GM18861 (cell line): ENCODE results near the gene NTRK2.
A peak's percentile ranks its signal among the peaks of the same experiment; 100 is the strongest.

Source experiments
- ATAC-seq: cut with Tn5 transposase; IDR thresholded peaks from one replicate; pipeline ENCODE4 v1.9.1; 2021; ENCODE audit not compliant: unreplicated experiment

NTRK2 gene

DNA sequence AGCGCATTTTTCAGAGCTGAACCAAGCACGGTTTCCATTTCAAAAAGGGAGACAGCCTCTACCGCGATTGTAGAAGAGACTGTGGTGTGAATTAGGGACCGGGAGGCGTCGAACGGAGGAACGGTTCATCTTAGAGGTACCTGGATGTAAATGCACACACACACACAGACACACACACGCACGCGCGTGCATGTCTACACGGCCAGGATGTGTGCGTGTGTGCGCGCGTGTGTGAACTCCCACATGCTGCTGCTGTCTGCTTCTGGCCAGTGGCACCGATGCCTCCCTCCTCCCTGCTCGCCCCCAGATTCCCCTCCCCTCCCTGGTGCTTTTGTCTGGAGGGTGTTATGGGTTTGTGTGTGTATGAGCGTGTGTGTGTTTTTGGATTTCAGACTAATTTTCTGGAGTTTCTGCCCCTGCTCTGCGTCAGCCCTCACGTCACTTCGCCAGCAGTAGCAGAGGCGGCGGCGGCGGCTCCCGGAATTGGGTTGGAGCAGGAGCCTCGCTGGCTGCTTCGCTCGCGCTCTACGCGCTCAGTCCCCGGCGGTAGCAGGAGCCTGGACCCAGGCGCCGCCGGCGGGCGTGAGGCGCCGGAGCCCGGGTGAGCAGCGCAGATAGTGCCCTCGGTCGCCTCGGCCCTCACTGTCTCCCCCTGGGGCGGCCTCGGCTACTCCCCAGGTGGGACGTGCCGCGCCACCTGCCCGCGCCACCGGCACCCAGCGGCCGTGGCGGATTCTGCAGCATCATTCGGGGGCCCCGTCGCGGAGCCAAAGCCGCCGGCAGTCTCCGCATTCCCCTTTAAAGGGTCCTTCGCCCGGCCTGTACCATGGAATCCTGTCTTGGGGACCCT, at the start of gene NTRK2:
TSS of gene NTRK2 (plus strand) at position 442 of the 850 bp plus-strand sequence. CDS start 1,020 bp downstream, outside the sequence.
- no peak for ATAC-seq

DNA sequence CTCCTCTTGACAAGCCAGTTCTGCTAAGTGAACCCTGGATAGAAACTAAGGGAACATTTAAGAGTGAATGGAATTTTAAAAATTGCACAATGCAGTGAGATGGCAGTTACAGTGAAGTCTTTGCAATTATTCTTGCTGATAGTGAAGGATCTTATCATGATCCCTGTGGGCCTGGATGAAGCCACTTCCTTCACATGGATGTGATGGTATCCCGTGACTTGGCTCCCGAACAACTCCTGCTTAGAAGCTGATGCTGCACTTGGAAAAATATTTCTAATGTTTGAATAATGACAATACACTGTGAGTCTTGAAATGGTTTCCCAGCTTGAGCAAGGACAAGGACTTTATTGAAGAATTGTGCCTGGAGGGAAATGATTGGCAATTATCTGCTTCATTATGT, 49.2 kb upstream of the NTRK2 start:
- no peak for ATAC-seq

DNA sequence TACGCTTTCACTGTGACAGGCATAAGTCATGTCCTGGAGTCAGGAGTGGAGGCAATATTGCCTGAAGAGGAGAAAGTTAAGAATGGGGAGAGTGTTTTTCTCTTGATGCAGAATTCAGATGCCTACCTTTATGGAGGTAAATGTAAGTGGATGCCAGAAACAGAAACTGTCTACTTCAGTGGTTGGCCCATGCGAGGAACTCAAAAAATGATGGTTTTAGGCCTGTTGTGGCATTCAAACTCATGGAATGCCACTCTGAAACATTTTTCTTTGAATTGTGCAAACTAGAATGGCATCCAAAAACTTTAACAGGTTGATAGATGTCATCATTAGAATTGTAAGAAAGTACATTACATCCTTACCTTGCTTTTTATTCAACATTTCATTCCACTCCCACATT, 47.7 kb upstream of the NTRK2 start:
- no peak for ATAC-seq

DNA sequence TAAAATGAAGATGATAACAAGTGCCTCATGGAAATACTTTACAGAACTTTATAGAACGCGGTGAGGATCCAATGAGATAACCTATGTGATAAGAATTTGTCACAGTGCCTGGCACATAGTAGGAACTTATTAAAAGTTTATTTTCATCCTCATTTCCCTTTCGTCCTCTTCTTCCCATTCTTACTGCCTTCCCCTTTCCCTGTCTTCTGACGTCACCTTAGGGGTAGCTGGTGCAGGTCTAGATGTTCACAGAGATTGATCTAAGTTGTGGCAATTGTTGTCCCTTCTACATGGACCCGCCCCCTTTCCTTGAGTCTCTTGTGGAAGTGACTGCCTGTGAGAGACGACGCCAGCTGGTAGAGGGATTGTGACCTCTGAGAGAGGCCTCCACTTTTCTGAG, 46.5 kb upstream of the NTRK2 start:
- ATAC-seq, result no peak

DNA sequence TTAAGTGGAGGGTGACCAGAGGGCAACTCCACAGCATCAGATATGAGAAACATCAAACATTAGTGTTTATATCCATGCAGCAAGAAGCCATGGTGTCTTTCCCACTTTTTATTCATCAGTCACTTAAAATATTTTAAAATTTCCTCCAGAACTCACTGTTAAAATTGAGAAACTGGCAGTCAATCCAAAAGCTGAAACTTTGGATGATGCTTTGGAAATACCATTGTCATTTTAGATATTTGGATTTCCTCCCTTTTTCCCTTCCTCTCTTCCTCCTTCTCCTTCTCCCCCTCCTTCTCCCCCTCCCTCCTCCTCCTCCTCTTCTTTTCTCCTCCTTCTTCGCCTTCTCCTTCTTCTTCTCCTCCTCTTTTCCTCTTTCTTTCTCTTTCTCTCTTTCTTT, 33.1 kb upstream of the NTRK2 start:
- no peak for ATAC-seq

DNA sequence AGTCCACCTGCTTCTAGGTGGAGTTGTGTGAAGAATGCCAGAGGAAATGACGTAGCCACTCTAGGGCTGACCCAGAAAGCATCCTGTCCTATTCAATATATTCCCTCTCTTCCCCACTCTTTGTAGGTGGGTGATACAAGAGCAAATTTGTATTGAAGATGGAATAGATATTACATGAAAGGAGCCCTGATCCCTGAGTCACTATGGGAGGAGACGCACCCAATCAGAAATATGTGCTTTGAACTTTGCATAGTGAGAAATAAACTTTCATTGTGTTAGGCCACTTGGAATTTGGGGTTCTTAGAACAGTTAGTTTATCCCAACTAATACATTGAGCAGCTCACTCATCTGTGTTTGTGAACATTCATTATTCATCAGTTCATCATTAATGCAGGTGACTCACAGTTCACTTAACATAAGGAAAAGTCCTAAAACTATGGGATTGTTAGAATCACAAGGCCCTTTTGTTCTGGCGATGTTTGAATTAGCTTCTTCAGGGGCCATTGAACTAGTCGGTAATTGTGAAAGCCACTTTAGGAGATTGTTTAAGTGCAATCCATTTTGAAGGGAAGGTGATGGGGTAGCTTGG, 26.9 kb upstream of the NTRK2 start:
- no peak for ATAC-seq

DNA sequence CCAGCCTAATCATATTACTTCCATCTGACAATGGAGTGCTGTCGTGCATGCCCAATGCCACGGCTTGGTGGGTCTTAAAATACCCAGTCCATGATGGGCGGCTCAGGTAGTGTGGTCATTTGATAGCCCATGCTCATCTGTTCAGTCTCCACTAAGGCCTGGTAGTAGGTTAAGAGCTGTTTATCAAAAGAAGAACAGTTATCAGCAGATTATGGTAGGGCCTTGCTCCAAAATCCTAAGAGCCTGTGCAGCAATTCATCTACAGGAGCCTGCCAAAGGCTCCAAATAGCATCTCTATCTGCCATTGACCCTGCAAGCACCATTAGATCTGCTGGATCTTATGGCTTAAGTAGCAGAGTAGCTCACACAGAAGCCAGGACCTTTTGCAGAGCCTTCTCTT, 21.8 kb upstream of the NTRK2 start:
- ATAC-seq, result no peak

DNA sequence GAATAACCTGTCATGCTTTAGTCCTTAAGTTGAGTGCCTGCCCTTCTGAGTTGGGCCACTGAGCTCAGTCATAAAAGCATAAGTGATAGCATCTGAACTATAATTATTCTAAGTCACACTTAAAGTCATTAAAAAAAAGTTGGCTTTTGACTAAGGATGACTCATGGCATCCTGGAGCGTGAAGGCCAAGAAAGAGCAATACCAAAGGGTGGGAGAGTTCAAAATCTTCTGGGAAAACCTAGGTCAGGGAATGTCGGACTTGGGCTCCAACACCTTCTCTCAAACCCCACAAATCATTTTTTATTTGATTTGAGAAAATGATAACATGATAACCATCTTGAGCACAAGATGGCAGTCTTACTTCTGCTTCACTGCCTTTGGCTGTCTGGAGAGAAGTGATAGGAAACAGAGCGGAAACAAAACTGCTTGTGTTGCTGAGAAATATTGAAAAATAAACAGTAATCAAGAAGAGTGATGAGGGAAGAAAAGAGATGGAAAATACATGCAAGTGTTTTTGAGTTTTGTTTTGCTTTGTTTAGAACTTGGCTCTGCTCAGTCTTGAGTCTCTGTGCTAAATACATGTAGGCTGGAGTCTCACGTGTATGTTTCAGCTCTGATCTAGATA, 16.9 kb upstream of the NTRK2 start:
- ATAC-seq, result no peak

DNA sequence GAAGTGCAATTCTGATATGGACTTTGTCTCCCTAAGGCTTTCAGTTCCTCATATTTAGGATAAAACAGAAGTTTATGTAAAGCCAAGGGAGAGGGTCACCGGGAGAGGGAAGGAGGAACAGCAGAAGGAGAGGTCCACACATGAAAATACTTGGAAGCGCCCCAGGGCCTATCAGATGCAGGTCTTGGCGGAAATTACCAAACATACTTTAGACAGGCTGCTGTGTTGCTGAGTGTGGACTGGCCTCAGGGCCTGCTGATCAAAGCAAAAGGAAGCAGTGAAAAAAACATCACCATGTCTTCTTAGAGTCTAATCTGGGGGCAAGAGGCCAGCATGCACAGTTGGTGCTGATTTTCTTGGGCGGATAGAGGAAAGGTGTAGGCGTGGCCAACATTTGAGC, 14.1 kb upstream of the NTRK2 start:
- ATAC-seq, result no peak

DNA sequence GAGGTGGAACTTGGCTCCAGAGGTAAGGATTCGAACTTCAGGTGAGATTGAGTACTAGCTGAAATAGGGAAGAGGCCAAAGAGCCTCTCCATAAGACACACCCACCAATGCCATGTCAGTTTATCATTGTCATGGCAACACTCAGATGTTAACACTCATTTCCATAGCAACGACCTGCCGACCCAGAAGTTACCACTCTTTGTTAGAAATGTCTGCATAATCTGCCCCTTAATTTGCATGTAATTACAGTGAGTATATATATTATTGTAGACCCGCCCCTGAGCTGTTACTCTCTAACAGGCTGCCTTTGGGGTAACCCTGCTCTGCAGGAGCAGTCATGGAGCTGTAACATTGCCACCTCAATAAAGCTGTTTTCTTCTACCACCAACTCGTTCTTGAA, 10.2 kb upstream of the NTRK2 start:
- no peak for ATAC-seq

DNA sequence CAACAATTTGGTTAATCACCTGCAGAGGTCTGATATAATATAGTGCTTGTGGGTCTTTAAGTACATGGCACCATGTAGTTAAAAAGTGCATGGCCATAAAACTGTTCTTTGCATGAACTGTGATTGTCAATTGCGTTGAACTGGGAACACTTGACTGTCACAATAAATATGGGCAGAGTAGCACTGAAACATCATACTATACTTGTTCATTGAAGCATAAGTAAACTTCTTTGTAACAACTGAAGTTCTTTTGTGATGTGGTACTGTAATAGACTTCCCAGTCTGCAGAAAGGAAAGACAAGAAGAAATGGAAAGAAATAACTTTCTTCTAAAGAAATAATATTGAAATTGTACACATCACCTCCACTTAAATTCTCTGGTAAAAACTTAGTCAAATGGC, 9.8 kb upstream of the NTRK2 start:
- no peak for ATAC-seq

DNA sequence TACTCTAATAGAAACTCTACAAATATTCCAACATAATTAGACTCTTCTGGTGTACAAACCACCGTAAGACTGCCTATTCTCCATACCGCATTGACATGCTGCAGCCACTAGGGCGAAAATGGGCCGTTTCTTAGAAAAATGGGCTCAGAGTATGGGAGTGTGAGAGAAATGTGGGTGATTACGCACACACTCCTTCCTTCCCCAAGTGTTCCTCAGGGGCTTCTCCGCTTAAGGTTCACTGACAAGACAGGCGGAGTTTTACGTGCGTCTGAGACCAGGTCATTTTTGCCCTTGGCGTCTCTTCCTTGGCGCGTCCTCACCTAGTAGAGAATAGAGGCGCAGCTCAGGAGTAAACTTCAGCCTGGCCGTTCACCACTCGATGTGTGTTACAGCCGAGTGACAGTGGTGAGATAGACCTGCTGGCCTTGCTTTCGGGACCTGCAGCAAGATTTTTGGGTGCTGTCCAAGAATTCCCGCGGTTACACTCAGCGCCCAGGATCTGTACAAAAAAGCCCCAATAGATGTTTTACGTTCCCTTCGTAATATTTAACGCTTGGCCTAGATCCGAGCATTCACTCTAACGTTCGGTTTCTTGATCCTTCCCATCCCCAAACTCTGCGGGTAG, 1.8 kb upstream of the NTRK2 start:
- peak; percentile 47 for ATAC-seq

DNA sequence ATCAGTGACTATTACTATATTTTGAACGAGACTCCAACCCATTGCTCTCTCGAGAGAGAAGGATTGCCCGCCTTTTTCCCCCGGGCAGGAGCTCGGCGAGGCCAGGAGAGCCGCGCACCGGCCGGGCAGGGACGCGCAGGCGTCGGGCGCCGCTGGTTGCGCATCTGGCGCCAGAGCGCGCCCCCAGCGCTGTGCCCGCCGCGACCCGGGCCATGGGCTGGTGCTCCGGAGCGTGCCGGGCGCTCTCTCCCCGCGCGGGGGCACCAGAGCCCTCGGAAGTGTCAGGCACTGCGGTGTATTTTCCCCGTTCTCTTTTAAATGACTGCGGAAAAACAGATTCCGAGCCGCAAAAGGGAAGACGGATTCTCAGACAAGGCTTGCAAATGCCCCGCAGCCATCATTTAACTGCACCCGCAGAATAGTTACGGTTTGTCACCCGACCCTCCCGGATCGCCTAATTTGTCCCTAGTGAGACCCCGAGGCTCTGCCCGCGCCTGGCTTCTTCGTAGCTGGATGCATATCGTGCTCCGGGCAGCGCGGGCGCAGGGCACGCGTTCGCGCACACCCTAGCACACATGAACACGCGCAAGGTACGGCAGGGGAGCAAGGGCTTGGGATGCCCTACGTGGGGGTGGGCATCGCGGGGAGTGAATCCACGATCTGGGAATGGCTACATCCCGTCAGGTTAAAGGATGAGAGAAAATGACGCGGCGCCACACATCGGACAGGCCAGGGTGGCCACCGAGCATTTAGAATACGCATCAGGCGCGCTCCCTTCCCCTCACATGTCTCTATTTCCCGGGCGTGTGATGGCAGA, 1.1 kb upstream of the NTRK2 start:
- no peak for ATAC-seq

DNA sequence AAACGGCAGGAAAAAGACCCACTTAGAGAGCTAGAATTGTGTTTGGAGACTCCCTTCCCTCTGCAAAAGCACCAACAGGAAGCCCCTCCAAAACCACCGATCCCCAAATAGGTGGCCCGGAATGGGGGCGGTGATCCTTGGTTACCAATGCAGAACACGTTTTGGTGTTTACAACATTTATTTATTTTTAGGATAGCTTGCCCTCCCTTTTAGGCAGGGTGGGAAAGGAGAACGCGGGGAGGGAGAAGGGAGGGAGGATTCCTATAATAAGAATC, 579 bp upstream of the NTRK2 start:
- no peak for ATAC-seq

DNA sequence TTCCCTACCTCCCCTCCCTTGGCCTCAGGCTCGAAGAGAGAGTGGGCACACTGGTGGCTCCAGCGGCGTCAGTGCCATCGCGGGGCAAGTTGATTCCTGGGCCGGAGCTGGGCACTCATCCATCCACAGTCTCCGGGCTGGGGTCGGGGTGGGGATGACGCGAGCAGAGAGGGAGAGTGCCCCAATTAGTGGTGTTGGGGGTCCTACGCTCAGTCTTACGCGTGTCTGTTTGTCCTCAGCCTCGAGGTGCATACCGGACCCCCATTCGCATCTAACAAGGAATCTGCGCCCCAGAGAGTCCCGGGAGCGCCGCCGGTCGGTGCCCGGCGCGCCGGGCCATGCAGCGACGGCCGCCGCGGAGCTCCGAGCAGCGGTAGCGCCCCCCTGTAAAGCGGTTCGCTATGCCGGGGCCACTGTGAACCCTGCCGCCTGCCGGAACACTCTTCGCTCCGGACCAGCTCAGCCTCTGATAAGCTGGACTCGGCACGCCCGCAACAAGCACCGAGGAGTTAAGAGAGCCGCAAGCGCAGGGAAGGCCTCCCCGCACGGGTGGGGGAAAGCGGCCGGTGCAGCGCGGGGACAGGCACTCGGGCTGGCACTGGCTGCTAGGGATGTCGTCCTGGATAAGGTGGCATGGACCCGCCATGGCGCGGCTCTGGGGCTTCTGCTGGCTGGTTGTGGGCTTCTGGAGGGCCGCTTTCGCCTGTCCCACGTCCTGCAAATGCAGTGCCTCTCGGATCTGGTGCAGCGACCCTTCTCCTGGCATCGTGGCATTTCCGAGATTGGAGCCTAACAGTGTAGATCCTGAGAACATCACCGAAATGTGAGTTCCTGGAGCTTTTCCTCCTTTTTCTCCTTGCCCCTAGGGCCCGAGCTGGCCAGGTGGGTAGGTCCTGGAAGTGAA, 861 bp downstream of the NTRK2 start:
- no peak for ATAC-seq

DNA sequence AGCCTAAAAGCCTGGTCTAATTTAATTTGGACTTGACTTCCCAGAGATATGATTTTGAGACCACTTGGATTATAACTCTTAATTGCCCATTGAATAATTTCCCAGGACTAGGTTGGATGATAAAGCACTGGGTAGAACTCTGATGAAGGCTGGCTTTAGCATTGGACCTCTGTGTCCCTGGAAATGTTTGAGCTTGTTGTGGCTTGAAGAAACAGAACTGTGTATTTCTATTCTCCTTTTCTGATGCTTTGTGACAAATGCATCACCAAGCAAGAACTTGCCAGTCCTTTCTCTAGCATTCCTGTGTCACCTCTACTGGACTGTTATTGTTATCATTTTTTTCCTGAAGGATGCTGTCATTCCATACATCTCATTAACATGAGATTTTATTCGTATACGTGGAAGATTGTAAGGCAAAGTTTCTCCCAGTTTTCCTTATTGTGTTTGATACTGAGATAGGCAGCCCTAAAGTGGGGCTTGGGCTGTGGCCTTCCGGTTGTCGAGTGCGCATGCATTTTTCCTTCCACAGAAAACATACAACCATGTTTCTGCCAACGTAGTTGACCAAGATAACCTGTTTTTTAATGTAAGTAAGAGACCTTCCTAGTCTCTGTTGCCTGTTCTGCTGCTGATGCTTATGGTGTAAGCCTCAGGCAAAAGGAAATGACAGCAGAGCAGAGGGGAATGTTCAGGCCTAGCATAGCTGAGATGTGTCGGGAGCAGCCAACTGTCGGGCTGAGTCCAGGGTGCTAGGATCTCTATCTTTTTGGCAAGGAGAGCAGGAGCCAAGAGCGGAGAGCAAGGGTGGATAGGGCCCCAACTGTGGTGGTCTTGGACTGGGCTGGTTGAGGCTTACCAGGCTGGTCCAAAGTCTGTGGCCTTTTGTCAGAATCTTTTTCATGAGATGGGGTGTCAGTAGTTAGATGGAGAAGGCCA, 2.3 kb downstream of the NTRK2 start:
- ATAC-seq, result no peak

DNA sequence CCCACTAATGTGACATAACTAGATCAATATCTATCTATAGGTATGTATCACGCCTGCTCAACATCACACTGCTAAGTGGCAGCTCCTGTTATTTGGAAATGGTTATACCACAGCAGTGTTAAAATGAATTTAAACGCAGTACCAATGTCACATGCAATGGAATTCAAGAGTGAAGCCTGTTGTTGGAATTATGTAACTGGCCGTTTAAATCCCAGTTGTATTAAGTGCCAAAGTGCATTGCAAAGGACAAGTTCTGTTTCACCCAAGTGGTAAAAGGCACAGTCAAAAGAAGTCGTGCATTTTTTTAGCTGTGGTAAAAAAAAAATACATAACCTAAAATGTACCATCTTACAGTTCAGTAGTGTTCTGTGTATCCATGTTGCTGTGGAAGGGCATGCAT, 4.3 kb downstream of the NTRK2 start:
- no peak for ATAC-seq

DNA sequence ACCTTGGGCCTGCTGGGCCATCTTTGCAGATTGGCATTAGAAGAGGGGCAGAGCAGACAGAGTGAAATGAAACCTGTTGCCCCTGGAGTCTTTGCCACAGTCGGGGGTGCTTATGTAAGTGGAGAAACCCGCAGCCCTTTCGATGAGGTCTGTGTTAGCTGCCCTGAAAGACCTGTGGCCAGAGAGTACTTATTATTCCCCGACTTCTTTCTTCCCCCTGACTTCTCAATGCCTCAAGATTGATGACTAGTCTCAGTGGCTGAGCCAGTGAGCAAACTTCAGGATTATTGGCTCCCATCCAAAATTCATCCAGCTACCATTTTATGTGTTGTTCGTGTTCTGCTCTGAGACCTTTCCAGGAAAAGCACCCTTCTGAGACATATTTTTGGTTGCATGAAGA, 7.6 kb downstream of the NTRK2 start:
- ATAC-seq, result no peak

DNA sequence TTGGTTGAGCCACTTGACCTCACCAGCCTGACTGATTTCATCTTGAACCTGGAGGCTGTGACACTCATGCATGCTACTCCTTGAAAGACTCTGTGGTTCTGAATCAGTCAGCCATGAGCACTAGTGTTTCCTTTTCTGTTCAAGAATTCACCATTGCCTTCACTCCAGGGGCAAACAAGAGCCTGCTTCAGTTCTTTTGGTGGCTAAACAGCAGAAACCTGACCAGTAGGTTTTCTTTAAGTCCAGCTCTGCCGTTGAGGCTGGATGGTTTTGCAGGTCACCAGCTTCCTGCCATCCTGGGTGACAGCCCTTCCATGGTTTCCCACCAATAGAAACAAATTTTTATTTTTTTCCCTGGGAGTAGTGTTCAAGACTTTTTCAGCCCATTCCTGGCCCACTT, 10.0 kb downstream of the NTRK2 start:
- no peak for ATAC-seq
